Endodermal cell (in vitro differentiated cells): ENCODE data around the gene GPC6. TPM values are rescaled to one million over a fixed set of nuclear protein-coding genes. Genes with fewer than 3 reads are reported as not detected.

Source experiments
- DNase-seq: peaks from one replicate; pipeline ENCODE4 v3.0.0-alpha.2; 2017
- H3K27ac ChIP-seq: 2 replicates; pipeline ENCODE4 v1.5.1; 2013; ENCODE audit warnings: mild to moderate bottlenecking, low read depth, low read length, moderate library complexity
- H3K27me3 ChIP-seq: 2 replicates; pipeline ENCODE4 v1.6.1; 2013; ENCODE audit warnings: mild to moderate bottlenecking, low read length, moderate library complexity; ENCODE audit not compliant: insufficient read depth, control insufficient read depth, poor library complexity, severe bottlenecking
- H3K36me3 ChIP-seq: 2 replicates; pipeline ENCODE4 v1.7.0; 2013; ENCODE audit warnings: mild to moderate bottlenecking, low read length, moderate library complexity; ENCODE audit not compliant: control insufficient read depth, insufficient read depth
- H3K4me1 ChIP-seq: one replicate; pipeline ENCODE4 v1.7.0; 2013; ENCODE audit warnings: low read length; ENCODE audit not compliant: control insufficient read depth, insufficient read depth
- H3K4me3 ChIP-seq: 2 replicates; pipeline ENCODE4 v1.5.1; 2013; ENCODE audit warnings: mild to moderate bottlenecking, low read length, moderate library complexity
- H3K9ac ChIP-seq: 2 replicates; pipeline ENCODE4 v1.6.1; 2013; ENCODE audit warnings: mild to moderate bottlenecking, low read length, moderate library complexity; ENCODE audit not compliant: poor library complexity, severe bottlenecking; ENCODE audit errors: extremely low read depth
- H3K9me3 ChIP-seq: 2 replicates; pipeline ENCODE4 v1.6.1; 2013; ENCODE audit warnings: mild to moderate bottlenecking, low read length, moderate library complexity; ENCODE audit not compliant: control insufficient read depth
- H3K27ac Mint-ChIP-seq: 2 replicates; pipeline ENCODE4 v1.8.0; 2020; ENCODE audit warnings: mixed read lengths
- H3K27me3 Mint-ChIP-seq: 2 replicates; pipeline ENCODE4 v1.8.0; 2021; ENCODE audit warnings: mild to moderate bottlenecking, mixed read lengths; ENCODE audit not compliant: insufficient read depth
- H3K36me3 Mint-ChIP-seq: 2 replicates; pipeline ENCODE4 v1.8.0; 2020; ENCODE audit warnings: low read depth, mixed read lengths
- H3K4me1 Mint-ChIP-seq: 2 replicates; pipeline ENCODE4 v1.8.0; 2020; ENCODE audit warnings: mixed read lengths
- H3K4me3 Mint-ChIP-seq: 2 replicates; pipeline ENCODE4 v1.8.0; 2020; ENCODE audit warnings: mild to moderate bottlenecking, moderate library complexity, mixed read lengths
- H3K9me3 Mint-ChIP-seq: 2 replicates; pipeline ENCODE4 v1.8.0; 2020; ENCODE audit warnings: mild to moderate bottlenecking, mixed read lengths
- CTCF ChIP-seq: fragments of 200-600 bp; sonication (generic); conservative IDR thresholded peaks from 2 replicates; pipeline ENCODE4 v1.5.0; 2021; ENCODE audit warnings: antibody characterized with exemption, mild to moderate bottlenecking
- WGBS, 2 experiments: methylation state at CpG; one replicate each; pipeline versions ENCODE4 v1.1.5 to v1.1.7; 2013; ENCODE audit warnings: missing lambda C conversion rate in 2 of 2, mixed read lengths in 1 of 2; ENCODE audit not compliant: insufficient coverage in 1 of 2, insufficient read length in 1 of 2; 5-methylcytosine and 5-hydroxymethylcytosine counted together
- total RNA-seq, 2 donors: library from RNA; stranded (reverse); fragmentation: NEBNext Ultra II Directional in 1 of 2; extraction: Animal tissue kit (Norgen Biotek cat#: 25700) in 1 of 2; gene quantifications; 2 replicates in 1 of 2; 3 replicates in 1 of 2; pipeline ENCODE4 v1.2.1, GENCODE V29; 2021

GPC6 gene
- total RNA-seq, 2 donors from 2014 or later, result 69.6 to 80.4 TPM

- no peak for TF ChIP-seq CTCF
- Mint-ChIP-seq H3K27ac (no peak overlapping the region), H3K4me1 (peaks cover 18% of the 10 kb centered on the region), H3K27me3 (peaks cover 4% of the 10 kb centered on the region), H3K9me3 (peaks cover 5% of the 10 kb centered on the region), H3K36me3 (no peaks in the 10 kb centered on the region), H3K4me3 (no peak overlapping the region)
- H3K9me3 ChIP-seq, result peaks cover 6% of the 10 kb centered on the region
- peaks cover 12% of the 10 kb centered on the region for H3K4me1 ChIP-seq
- no peaks in the 10 kb centered on the region for H3K27me3 ChIP-seq
- H3K36me3 ChIP-seq, result no peaks in the 10 kb centered on the region
- DNase-seq, result no peak
- no peak overlapping the region for H3K27ac ChIP-seq
- no peak overlapping the region for H3K9ac ChIP-seq
- H3K4me3 ChIP-seq, result no peak overlapping the region
These were observed 1205.4 kb downstream of the GPC6 start for GRCh38 chr13:94431987-94432386.

- H3K27me3 ChIP-seq, result peaks cover 6% of the 10 kb centered on the region
- H3K27me3 Mint-ChIP-seq, result peaks cover 8% of the 10 kb centered on the region
- no peak overlapping the region for H3K9ac ChIP-seq
- H3K4me1 ChIP-seq, result peaks cover 12% of the 10 kb centered on the region
- H3K9me3 ChIP-seq, result peaks cover 6% of the 10 kb centered on the region
- H3K4me1 Mint-ChIP-seq, result peaks cover 18% of the 10 kb centered on the region
- 84 to 87% methylated on average over 19 of the region's 19 CpGs for WGBS, 2 experiments
- no peak overlapping the region for H3K27ac ChIP-seq
- DNase-seq, result peak; percentile 78
- H3K36me3 Mint-ChIP-seq, result no peaks in the 10 kb centered on the region
- peak overlapping the region; percentile 58 for H3K27ac Mint-ChIP-seq
- no peak overlapping the region for H3K4me3 ChIP-seq
- no peaks in the 10 kb centered on the region for H3K36me3 ChIP-seq
- H3K4me3 Mint-ChIP-seq, result no peak overlapping the region
- H3K9me3 Mint-ChIP-seq, result peaks cover 5% of the 10 kb centered on the region
- no peak for TF ChIP-seq CTCF
These were observed 1206.7 kb downstream of the GPC6 start for GRCh38 chr13:94433055-94433961.

GRCh38 chr13:94435604-94436226 lies 1209.1 kb downstream of the GPC6 start:
- H3K27ac Mint-ChIP-seq, result no peak overlapping the region
- Histone ChIP-seq H3K27me3 (peaks cover 27% of the 10 kb centered on the region), H3K9me3 (peaks cover 6% of the 10 kb centered on the region), H3K36me3 (no peaks in the 10 kb centered on the region), H3K4me3 (no peak overlapping the region), H3K27ac (no peak overlapping the region), H3K9ac (no peak overlapping the region), H3K4me1 (peaks cover 12% of the 10 kb centered on the region)
- peaks cover 15% of the 10 kb centered on the region for H3K27me3 Mint-ChIP-seq
- TF ChIP-seq CTCF, result peak; percentile 80
- no peak overlapping the region for H3K4me3 Mint-ChIP-seq
- DNase-seq, result no peak
- H3K4me1 Mint-ChIP-seq, result peaks cover 16% of the 10 kb centered on the region
- WGBS, 2 experiments, result 62% methylated on average over 4 of the region's 4 CpGs; no CpG with 5 or more reads in 1 of the 2 experiments
- H3K9me3 Mint-ChIP-seq, result peaks cover under 1% of the 10 kb centered on the region
- H3K36me3 Mint-ChIP-seq, result no peaks in the 10 kb centered on the region
